ENCODE measurements around the gene EFTUD2. TPM values are rescaled to one million over a fixed set of nuclear protein-coding genes. Genes with fewer than 3 reads are reported as not detected.

Gene EFTUD2
- total and polyA plus RNA-seq, 10 donors = 39.0 to 140 (median 102) TPM

- 15 to 39% (median 23%) methylated on average over 3 of the region's 3 CpGs for WGBS, 5 donors
- Histone ChIP-seq H3K27me3 (replicated peaks in 1 of 7) (no peaks in the 10 kb centered on the region), H3K36me3 (peaks cover 0 to 11% (median 2%) of the 10 kb centered on the region in 6 donors), H3K27ac (peak overlapping the region in 4 of 8 donors; percentile 8 to 92 (median 28)), H3K4me1 (peaks cover 29 to 86% (median 44%) of the 10 kb centered on the region in 6 donors), H3K4me3 (no peak overlapping the region), H3K9me3 (no peaks in the 10 kb centered on the region)
- no peak for TF ChIP-seq POLR2A (IDR thresholded peaks at IDR 0.05)
- no peak for TF ChIP-seq POLR2AphosphoS5 (IDR thresholded peaks at IDR 0.05)
- intact Hi-C loops (cut with DNase I; ENCODE audit: low total_unique reads) = no loop called here
- no peak for DNase-seq
Measured at GRCh38 chr17:44900894-44901293, 1.6 kb upstream of the EFTUD2 start.

GRCh38 chr17:44898768-44899073 lies 524 bp downstream of the EFTUD2 start:
- intact Hi-C loops (cut with DNase I; ENCODE audit: low total_unique reads) = no loop called here
- H3K9me3 ChIP-seq = no peaks in the 10 kb centered on the region

GRCh38 chr17:44894642-44895041 lies 4.6 kb downstream of the EFTUD2 start:
- TF ChIP-seq POLR2AphosphoS5 (IDR thresholded peaks at IDR 0.05) (no peak), POLR2A (IDR thresholded peaks at IDR 0.05) (no peak)
- TF ChIP-seq, protein P1, sequence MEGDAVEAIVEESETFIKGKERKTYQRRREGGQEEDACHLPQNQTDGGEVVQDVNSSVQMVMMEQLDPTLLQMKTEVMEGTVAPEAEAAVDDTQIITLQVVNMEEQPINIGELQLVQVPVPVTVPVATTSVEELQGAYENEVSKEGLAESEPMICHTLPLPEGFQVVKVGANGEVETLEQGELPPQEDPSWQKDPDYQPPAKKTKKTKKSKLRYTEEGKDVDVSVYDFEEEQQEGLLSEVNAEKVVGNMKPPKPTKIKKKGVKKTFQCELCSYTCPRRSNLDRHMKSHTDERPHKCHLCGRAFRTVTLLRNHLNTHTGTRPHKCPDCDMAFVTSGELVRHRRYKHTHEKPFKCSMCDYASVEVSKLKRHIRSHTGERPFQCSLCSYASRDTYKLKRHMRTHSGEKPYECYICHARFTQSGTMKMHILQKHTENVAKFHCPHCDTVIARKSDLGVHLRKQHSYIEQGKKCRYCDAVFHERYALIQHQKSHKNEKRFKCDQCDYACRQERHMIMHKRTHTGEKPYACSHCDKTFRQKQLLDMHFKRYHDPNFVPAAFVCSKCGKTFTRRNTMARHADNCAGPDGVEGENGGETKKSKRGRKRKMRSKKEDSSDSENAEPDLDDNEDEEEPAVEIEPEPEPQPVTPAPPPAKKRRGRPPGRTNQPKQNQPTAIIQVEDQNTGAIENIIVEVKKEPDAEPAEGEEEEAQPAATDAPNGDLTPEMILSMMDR (IDR thresholded peaks at IDR 0.05 in 8 of 11, conservative IDR thresholded peaks at IDR 0.05 in 3 of 11) = no peak
- no peak overlapping the region for H3K27ac ChIP-seq
- no peaks in the 10 kb centered on the region for H3K9me3 ChIP-seq
- no peaks in the 10 kb centered on the region for H3K27me3 ChIP-seq (replicated peaks in 1 of 7)
- intact Hi-C loops (cut with DNase I; ENCODE audit: low total_unique reads) = no loop called here
- DNase-seq = no peak
- 94 to 100% (median 95%) methylated on average over 4 of the region's 4 CpGs for WGBS, 5 donors
- no peak overlapping the region for H3K4me3 ChIP-seq
- peaks cover 19 to 73% (median 38%) of the 10 kb centered on the region in 6 donors for H3K4me1 ChIP-seq
- peaks cover 0 to 71% (median 34%) of the 10 kb centered on the region in 6 donors for H3K36me3 ChIP-seq

More at GRCh38 chr17:44898768-44899073, 524 bp downstream of the EFTUD2 start:
- no peak for DNase-seq
- Histone ChIP-seq H3K4me3 (peak overlapping the region; percentile 66 to 93 (median 80)), H3K36me3 (peaks cover 0 to 32% (median 12%) of the 10 kb centered on the region in 6 donors), H3K27ac (peak overlapping the region; percentile 92 to 98 (median 97)), H3K4me1 (peaks cover 29 to 84% (median 50%) of the 10 kb centered on the region in 6 donors), H3K27me3 (replicated peaks in 1 of 7) (no peaks in the 10 kb centered on the region)
- WGBS, 5 donors = 0 to 2% (median 0%) methylated on average over 7 of the region's 7 CpGs
- TF ChIP-seq POLR2A (IDR thresholded peaks at IDR 0.05) (no peak), POLR2AphosphoS5 (IDR thresholded peaks at IDR 0.05) (no peak)
- TF ChIP-seq, protein P1 (IDR thresholded peaks at IDR 0.05 in 8 of 11, conservative IDR thresholded peaks at IDR 0.05 in 3 of 11) = no peak

DNA sequence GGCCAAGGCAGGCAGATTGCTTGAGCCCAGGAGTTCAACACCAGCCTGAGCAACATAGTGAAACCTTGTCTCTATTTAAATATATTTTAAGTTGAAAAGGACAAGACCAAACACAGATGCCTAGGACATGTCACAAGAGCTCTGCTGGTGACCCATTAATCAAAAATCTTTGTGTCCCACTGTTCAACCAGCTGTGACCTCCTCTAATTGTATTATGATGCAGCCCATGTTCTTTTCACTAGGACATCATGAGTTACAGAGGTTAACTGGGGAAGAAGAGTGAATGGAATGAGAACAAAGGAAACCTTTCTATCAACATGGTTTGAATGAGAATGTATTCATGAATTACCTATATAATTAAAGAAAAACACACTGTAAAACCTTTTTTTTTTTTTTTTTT lies 7.0 kb downstream of the EFTUD2 start:
- H3K4me3 ChIP-seq = no peak overlapping the region
- H3K9me3 ChIP-seq = no peaks in the 10 kb centered on the region
- H3K27ac ChIP-seq = no peak overlapping the region
- H3K27me3 ChIP-seq (replicated peaks in 1 of 7) = no peaks in the 10 kb centered on the region
- H3K36me3 ChIP-seq = peaks cover 0 to 81% (median 34%) of the 10 kb centered on the region in 6 donors
- TF ChIP-seq, protein P1 (IDR thresholded peaks at IDR 0.05 in 8 of 11, conservative IDR thresholded peaks at IDR 0.05 in 3 of 11) = no peak
- peaks cover 27 to 79% (median 44%) of the 10 kb centered on the region in 6 donors for H3K4me1 ChIP-seq
- no peak for DNase-seq
- intact Hi-C loops (cut with DNase I; ENCODE audit: low total_unique reads) = no loop called here

DNA sequence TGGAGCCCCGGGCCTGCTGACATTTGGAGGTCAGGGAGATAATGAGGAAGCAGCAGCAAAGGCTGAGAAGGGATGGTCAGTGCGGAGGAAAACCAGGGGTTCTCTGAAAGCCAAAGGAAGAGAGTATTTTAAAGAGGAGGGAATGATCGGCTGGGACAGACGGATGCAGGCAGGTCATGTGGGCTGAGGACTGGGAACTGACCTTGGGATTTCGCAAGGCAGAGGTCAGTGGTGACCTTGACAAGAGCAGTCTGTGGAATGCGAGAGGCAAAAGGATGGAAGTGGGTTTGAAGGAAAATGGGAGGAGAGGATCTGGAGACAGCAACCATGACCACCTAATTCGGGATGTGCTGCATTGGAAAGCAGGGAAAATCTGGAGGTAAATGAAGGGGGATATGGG lies 10.2 kb downstream of the EFTUD2 start:
- no peak for DNase-seq
- no peaks in the 10 kb centered on the region for H3K27me3 ChIP-seq (replicated peaks in 1 of 7)
- H3K9me3 ChIP-seq = no peaks in the 10 kb centered on the region
- H3K4me3 ChIP-seq = peak overlapping the region in 1 of 8 donors; percentile 10
- H3K27ac ChIP-seq = peak overlapping the region in 4 of 8 donors; percentile 45 to 60 (median 54)
- H3K36me3 ChIP-seq = peaks cover 0 to 86% (median 53%) of the 10 kb centered on the region in 6 donors
- H3K4me1 ChIP-seq = peaks cover 19 to 63% (median 27%) of the 10 kb centered on the region in 6 donors
- intact Hi-C loops (cut with DNase I; ENCODE audit: low total_unique reads) = no loop called here
- WGBS, 5 donors = 56 to 66% (median 59%) methylated on average over 7 of the region's 7 CpGs
- TF ChIP-seq POLR2A (IDR thresholded peaks at IDR 0.05) = no peak
- TF ChIP-seq, protein P1 (IDR thresholded peaks at IDR 0.05 in 8 of 11, conservative IDR thresholded peaks at IDR 0.05 in 3 of 11) = no peak
- no peak for TF ChIP-seq POLR2AphosphoS5 (IDR thresholded peaks at IDR 0.05)
